Measurements from ENCODE around the gene PSME1. TPM values are rescaled to one million over a fixed set of nuclear protein-coding genes. Genes with fewer than 3 reads are reported as not detected.

Gene PSME1
- total and polyA plus RNA-seq, 2 of the 4 experiments (the other 2 are of a cell fraction) = 42.8 to 106 TPM

GRCh38 chr14:24165785-24166184, 29.8 kb downstream of the PSME1 start:
- no peak overlapping the region for H3K9ac ChIP-seq (ENCODE audit: low read depth, low read length)
- POLR2A ChIA-PET (ENCODE audit: unreplicated experiment) = no interaction called here
- BruUV-seq (replicated peaks) = no TSS peak
- dilution Hi-C loops (cut with HindIII; ENCODE audit: low sequenced_read_pairs, unreplicated experiment) (no loop called here), intact Hi-C loops (cut with micrococcal nuclease) (no loop called here), in situ Hi-C loops (cut with MboI; ENCODE audit: low sequenced_read_pairs) (no loop called here)
- H4K20me1 ChIP-seq (ENCODE audit: insufficient read depth, low read length) = no peaks in the 10 kb centered on the region
- no peak overlapping the region for H2BK120ac ChIP-seq (ENCODE audit: low read depth, low read length)
- H2BK20ac ChIP-seq (ENCODE audit: low read depth, low read length) = no peak overlapping the region
- H2AFZ ChIP-seq (replicated peaks; ENCODE audit: low read length, poor library complexity) = peak overlapping the region; percentile 17
- H2BK15ac ChIP-seq (ENCODE audit: low read depth, low read length) = no peak overlapping the region
- no peak overlapping the region for H4K8ac ChIP-seq (ENCODE audit: low read depth in 2 of 2, low read length in 2 of 2)
- H2AK9ac ChIP-seq (replicated peaks; ENCODE audit: low read depth, low read length, poor library complexity) = no peak overlapping the region
- H3K36me3 ChIP-seq (ENCODE audit: control insufficient read depth, insufficient read depth, low read length) = peaks cover 51% of the 10 kb centered on the region
- H3K23ac ChIP-seq (ENCODE audit: low read depth, low read length) = no peak overlapping the region
- H3K79me1 ChIP-seq (ENCODE audit: low read depth in 1 of 2, low read length in 2 of 2) = peaks cover 12 to 40% of the 10 kb centered on the region in 2 experiments; a peak in 3 of 4 replicates
- H3K4me2 ChIP-seq (ENCODE audit: low read depth, low read length) = no peak overlapping the region
- H3K9me3 ChIP-seq (ENCODE audit: control insufficient read depth, insufficient read depth, low read length) = no peaks in the 10 kb centered on the region
- peaks cover 5% of the 10 kb centered on the region for H3K4me1 ChIP-seq (ENCODE audit: control insufficient read depth, insufficient read depth, low read length)
- H3K4ac ChIP-seq (ENCODE audit: low read depth, low read length) = no peak overlapping the region
- no peak overlapping the region for H2BK5ac ChIP-seq (ENCODE audit: low read depth, low read length, poor library complexity, severe bottlenecking)
- no peak overlapping the region for H3K14ac ChIP-seq (replicated peaks; ENCODE audit: low read depth, low read length)
- H4K5ac ChIP-seq (ENCODE audit: low read depth, low read length) = no peak overlapping the region
- no peak overlapping the region for H3K4me3 ChIP-seq (ENCODE audit: insufficient read depth, low read depth, low read length)
- CTCF ChIA-PET = interaction anchor here (0.9 kb wide), 1 partner anchor 12 kb away, joined by 3 read pairs; no protein-coding TSS in a partner anchor
- H3K27ac ChIP-seq (ENCODE audit: insufficient read depth, low read length) = no peak overlapping the region
- H2AK5ac ChIP-seq (ENCODE audit: low read depth, low read length) = no peak overlapping the region
- WGBS, 2 experiments (ENCODE audit: extremely low coverage in 2 of 2, insufficient read length in 1 of 2) = 100% methylated on average over 1 of the region's 5 CpGs; no CpG with 5 or more reads in 1 of the 2 experiments
- H3K18ac ChIP-seq (ENCODE audit: low read depth, low read length) = no peak overlapping the region
- ATAC-seq (ENCODE audit: low read depth) (no peak), DNase-seq (no peak)
- no peaks in the 10 kb centered on the region for H3K27me3 ChIP-seq (ENCODE audit: control insufficient read depth, insufficient read depth, low read length)
- H4K91ac ChIP-seq (ENCODE audit: insufficient read depth, low read depth, low read length) = no peak overlapping the region
- H3K9me1 ChIP-seq (ENCODE audit: insufficient read depth, low read length) = peaks cover 9% of the 10 kb centered on the region
- no peak for TF ChIP-seq SMC3 (IDR thresholded peaks at IDR 0.05; ENCODE audit: low read depth, low read length)
- H3K56ac ChIP-seq (ENCODE audit: extremely low read depth, insufficient read depth, low read length) = no peak overlapping the region

Measured in IMR-90 (cell line).